ENCODE results near the gene TPCN2.

Gene TPCN2

GRCh38 chr11:69154211-69154913 is 105.6 kb downstream of the TPCN2 start:
- Histone ChIP-seq H3K4me3 (ENCODE audit: insufficient read depth, low read length, poor library complexity, severe bottlenecking) (no peak overlapping the region), H3K27me3 (ENCODE audit: low read length) (no peaks in the 10 kb centered on the region), H4K20me1 (ENCODE audit: low read depth, low read length) (no peaks in the 10 kb centered on the region), H3K4me2 (ENCODE audit: low read depth, low read length, poor library complexity, severe bottlenecking) (no peak overlapping the region), H3F3A (ENCODE audit: insufficient read depth) (no peaks in the 10 kb centered on the region), H3K79me2 (ENCODE audit: insufficient read depth, low read length) (no peaks in the 10 kb centered on the region), H3K27ac (ENCODE audit: low read depth, low read length) (no peak overlapping the region), H3K9me2 (replicated peaks; ENCODE audit: insufficient read depth, low read length) (no peaks in the 10 kb centered on the region), H3K9ac (ENCODE audit: low read length) (no peak overlapping the region), H2AFZ (ENCODE audit: low read depth, low read length, severe bottlenecking) (no peak overlapping the region), H3K9me3 (ENCODE audit: insufficient read depth, low read length) (no peaks in the 10 kb centered on the region), H3K36me3 (ENCODE audit: low read length) (no peaks in the 10 kb centered on the region)
- no peak for TF ChIP-seq CTCF (IDR thresholded peaks at IDR 0.05; ENCODE audit: insufficient read depth, low read length, poor library complexity, severe bottlenecking)
- TF ChIP-seq EZH2phosphoT487 (conservative IDR thresholded peaks at IDR 0.05; ENCODE audit: low read length) = no peak

GRCh38 chr11:69154938-69155301 is 106.2 kb downstream of the TPCN2 start:
- Histone ChIP-seq H3K9me2 (replicated peaks; ENCODE audit: insufficient read depth, low read length) (no peaks in the 10 kb centered on the region), H3K79me2 (ENCODE audit: insufficient read depth, low read length) (no peaks in the 10 kb centered on the region), H3K27me3 (ENCODE audit: low read length) (no peaks in the 10 kb centered on the region), H3K4me3 (ENCODE audit: insufficient read depth, low read length, poor library complexity, severe bottlenecking) (no peak overlapping the region), H4K20me1 (ENCODE audit: low read depth, low read length) (no peaks in the 10 kb centered on the region), H3K4me2 (ENCODE audit: low read depth, low read length, poor library complexity, severe bottlenecking) (no peak overlapping the region), H3K27ac (ENCODE audit: low read depth, low read length) (no peak overlapping the region), H3K9me3 (ENCODE audit: insufficient read depth, low read length) (no peaks in the 10 kb centered on the region), H3K36me3 (ENCODE audit: low read length) (no peaks in the 10 kb centered on the region), H3F3A (ENCODE audit: insufficient read depth) (no peaks in the 10 kb centered on the region), H2AFZ (ENCODE audit: low read depth, low read length, severe bottlenecking) (no peak overlapping the region), H3K9ac (ENCODE audit: low read length) (no peak overlapping the region)
- TF ChIP-seq EZH2phosphoT487 (conservative IDR thresholded peaks at IDR 0.05; ENCODE audit: low read length) (no peak), CTCF (IDR thresholded peaks at IDR 0.05; ENCODE audit: insufficient read depth, low read length, poor library complexity, severe bottlenecking) (no peak)

DNA sequence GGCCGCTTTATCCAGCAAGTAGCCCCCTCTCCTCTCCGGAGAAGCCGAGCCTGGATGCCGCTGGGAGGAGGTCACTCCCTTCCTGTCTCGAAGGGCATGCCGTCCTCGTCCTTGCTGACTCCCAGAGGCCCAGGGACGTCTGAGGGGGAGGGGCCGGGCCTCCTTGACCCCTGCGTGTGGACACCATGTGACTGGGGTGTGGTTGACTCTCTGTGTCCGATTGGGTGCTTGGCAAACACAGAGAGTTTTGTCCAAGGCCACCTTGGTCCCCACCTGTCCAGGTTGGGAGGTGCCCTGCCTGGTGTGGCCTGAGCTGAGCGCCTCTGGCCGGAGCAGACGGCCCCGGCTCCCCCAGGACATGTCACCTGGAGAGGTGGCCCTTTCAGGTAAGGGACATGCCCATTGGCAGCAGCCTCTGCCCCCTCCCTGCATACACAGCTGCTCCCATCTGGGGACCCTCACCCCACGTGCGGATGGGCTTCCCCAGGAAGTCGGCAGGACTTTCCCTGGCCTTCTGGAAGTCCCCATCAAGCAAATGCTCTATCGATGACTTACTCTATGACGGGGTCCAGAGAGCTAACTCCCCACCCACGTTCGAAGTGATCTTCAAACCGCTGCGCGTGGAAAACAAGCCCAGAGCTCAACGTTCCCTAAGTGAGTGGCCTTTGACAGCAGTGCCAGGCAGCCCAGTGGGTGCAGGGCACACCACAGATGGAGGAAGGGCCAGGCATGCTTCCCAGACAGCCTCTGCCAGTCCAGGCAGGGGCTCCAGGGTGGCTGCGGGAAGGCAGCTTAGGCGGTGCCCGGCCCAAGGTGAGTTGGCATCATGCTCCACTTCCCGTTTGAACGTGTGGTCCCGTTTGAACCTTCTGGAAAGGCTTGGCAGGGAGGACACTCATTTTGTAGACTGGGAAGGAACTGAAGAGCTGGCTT is 106.8 kb downstream of the TPCN2 start, which contains the start of gene SMIM38:
SMIM38 (plus strand) TSS at position 634 of the 933 bp plus-strand sequence. CDS start 1,912 bp downstream, outside the sequence.
- Histone ChIP-seq H3K9me3 (ENCODE audit: insufficient read depth, low read length) (no peaks in the 10 kb centered on the region), H3K4me2 (ENCODE audit: low read depth, low read length, poor library complexity, severe bottlenecking) (no peak within 1 kb of the TSS), H3K9ac (ENCODE audit: low read length) (no peak within 1 kb of the TSS), H3F3A (ENCODE audit: insufficient read depth) (no peaks in the 10 kb centered on the region), H3K9me2 (replicated peaks; ENCODE audit: insufficient read depth, low read length) (no peaks in the 10 kb centered on the region), H2AFZ (ENCODE audit: low read depth, low read length, severe bottlenecking) (no peak within 1 kb of the TSS), H3K79me2 (ENCODE audit: insufficient read depth, low read length) (no peaks in the 10 kb centered on the region), H3K4me3 (ENCODE audit: insufficient read depth, low read length, poor library complexity, severe bottlenecking) (no peak within 1 kb of the TSS), H3K27me3 (ENCODE audit: low read length) (no peaks in the 10 kb centered on the region), H3K36me3 (ENCODE audit: low read length) (no peaks in the 10 kb centered on the region), H4K20me1 (ENCODE audit: low read depth, low read length) (no peaks in the 10 kb centered on the region), H3K27ac (ENCODE audit: low read depth, low read length) (no peak within 1 kb of the TSS)
- TF ChIP-seq CTCF (IDR thresholded peaks at IDR 0.05; ENCODE audit: insufficient read depth, low read length, poor library complexity, severe bottlenecking) (no peak), EZH2phosphoT487 (conservative IDR thresholded peaks at IDR 0.05; ENCODE audit: low read length) (no peak)

All from SU-DHL-6 (cell line).